Fibroblast of the aortic adventitia (primary cell): ENCODE measurements around the gene EZH2. TPM values are rescaled to one million over a fixed set of nuclear protein-coding genes. Genes with fewer than 3 reads are reported as not detected.

ENCODE experiments used
- DNase-seq: peaks from one replicate; pipeline ENCODE4 v3.0.0-alpha.2; 2010; ENCODE audit warnings: low read depth
- H3K4me3 ChIP-seq: 2 replicates; pipeline ENCODE4 v1.5.1; 2011; ENCODE audit warnings: low read depth, mild to moderate bottlenecking, control low read depth, low read length, moderate library complexity
- total RNA-seq: library from RNA; depleted of rRNA; stranded (reverse); fragments of >200 nt; gene quantifications from 2 replicates; pipeline ENCODE4 v1.2.3, GENCODE V29; 2012; ENCODE audit warnings: low replicate concordance
- TF ChIP-seq, protein P1 (sequence below): IDR thresholded peaks from 2 replicates; pipeline ENCODE4 v1.5.1; 2011; ENCODE audit warnings: mild to moderate bottlenecking, low read length, control low read depth, inconsistent platforms; ENCODE audit not compliant: insufficient read depth

EZH2 gene
- 15.0 and 30.1 TPM in 2 replicates for total RNA-seq

DNA sequence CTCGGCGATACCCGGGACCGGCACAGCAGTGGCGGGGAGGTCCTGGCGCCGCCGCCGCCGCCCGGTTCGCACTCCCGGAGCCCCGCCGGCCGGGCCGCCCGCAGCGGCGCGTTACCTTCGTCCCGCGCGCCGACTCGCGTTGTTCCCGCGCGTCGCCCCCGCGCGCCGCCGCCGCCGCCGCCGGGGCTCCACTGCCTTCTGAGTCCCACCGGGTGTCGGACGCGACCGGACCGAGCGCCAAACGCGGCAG, at the start of gene EZH2:
EZH2 (minus strand) TSS at position 243 of the 250 bp plus-strand sequence. CDS start 36,993 bp downstream, outside the sequence.
- peak within 1 kb of the TSS; percentile 79 for H3K4me3 ChIP-seq
- TF ChIP-seq, protein P1, sequence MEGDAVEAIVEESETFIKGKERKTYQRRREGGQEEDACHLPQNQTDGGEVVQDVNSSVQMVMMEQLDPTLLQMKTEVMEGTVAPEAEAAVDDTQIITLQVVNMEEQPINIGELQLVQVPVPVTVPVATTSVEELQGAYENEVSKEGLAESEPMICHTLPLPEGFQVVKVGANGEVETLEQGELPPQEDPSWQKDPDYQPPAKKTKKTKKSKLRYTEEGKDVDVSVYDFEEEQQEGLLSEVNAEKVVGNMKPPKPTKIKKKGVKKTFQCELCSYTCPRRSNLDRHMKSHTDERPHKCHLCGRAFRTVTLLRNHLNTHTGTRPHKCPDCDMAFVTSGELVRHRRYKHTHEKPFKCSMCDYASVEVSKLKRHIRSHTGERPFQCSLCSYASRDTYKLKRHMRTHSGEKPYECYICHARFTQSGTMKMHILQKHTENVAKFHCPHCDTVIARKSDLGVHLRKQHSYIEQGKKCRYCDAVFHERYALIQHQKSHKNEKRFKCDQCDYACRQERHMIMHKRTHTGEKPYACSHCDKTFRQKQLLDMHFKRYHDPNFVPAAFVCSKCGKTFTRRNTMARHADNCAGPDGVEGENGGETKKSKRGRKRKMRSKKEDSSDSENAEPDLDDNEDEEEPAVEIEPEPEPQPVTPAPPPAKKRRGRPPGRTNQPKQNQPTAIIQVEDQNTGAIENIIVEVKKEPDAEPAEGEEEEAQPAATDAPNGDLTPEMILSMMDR = no peak
- DNase-seq = no peak

DNA sequence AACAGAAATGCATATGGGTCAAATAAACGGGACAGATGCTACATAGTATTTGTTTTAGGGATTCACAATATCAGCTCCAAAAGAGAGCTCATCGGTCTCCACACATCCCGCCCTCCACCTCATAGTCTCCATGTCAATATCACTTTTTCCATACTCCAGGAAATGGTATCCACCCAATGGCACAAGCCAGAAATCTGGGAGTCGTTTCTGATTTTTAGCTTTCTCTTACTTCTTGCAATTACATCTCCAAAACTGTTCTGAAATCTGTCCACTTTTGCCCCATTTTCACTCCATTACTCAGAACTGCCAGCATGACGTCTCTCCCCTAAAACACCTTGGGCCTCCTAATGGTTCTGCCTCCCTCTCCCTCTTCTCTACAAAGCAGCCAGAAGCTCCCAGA, 47.4 kb upstream of the EZH2 start:
- TF ChIP-seq, protein P1 = no peak
- no peak for DNase-seq

GRCh38 chr7:148930335-148930734, 46.2 kb upstream of the EZH2 start:
- DNase-seq = no peak
- no peak overlapping the region for H3K4me3 ChIP-seq
- TF ChIP-seq, protein P1 = no peak

More for the DNA sequence above, 47.4 kb upstream of the EZH2 start:
- no peak overlapping the region for H3K4me3 ChIP-seq

DNA sequence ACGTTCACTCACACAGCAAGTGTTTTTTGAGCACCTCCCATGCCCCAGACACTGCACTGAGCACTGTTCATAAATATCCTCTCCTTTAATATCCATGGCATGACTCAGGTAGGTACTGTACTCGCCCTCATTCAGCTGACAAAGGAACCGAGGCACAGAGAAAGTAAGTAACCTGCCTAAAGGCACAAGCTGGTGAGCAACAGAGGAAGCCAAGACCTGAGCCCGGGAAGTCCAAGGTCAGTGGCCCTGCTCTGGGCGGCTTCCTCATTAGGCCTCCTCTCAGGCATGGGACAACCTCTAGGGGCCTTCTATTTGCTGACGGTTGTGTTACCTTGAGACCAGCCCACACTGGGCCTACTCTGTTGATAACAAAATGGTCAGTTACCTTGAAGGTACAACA, 45.1 kb upstream of the EZH2 start:
- H3K4me3 ChIP-seq = no peak overlapping the region
- TF ChIP-seq, protein P1 = no peak
- no peak for DNase-seq

DNA sequence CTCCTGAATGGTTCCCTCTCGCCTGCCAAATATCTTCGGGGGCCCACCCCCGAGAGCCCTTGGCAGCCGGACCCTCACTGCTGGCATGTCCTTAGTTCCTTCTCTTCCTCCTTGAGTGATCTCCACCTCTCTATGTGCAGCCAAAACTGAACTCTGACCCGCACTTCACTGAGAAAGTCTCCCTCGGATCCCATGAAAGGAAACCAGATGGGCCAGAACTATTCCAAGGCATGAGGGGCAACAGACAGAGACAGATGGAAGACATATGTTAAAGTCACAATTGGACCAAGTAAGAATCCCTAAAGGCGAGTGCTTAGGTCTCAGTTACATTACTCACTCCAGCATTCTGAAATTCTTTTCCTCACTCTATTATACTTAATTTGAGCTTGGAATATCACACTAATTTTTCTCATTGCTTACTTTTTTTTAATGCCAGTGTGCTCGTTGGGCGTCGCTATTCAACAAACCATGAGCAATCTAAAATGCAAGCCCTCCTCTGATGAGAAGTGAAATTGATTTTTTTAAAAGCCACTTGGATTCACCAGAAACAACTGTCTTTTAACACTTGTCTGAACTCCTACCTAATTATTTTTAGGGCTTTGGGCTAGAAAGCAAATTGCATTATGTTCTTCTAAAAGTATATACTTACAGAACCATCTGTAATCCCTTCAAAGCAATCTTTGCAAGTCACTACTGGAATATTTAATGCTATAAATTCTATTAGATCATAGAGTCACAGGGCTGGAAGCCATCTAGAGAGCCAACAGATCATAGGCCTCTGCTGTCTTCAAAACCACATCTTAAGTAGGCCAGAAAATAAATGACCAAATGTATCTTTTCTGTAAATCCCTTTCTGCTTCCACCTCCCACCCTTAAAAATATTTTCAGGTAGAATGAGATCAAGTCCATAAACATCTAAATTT, 43.3 kb upstream of the EZH2 start:
- no peak overlapping the region for H3K4me3 ChIP-seq
- TF ChIP-seq, protein P1 = no peak
- peak; percentile 40 for DNase-seq

- DNase-seq = no peak
- TF ChIP-seq, protein P1 = no peak
- no peak overlapping the region for H3K4me3 ChIP-seq
These were observed 41.7 kb upstream of the EZH2 start for GRCh38 chr7:148925836-148926235.
